GM12892 (cell line): ENCODE results near the gene SLITRK3.

Experiments
- POLR2A ChIP-seq: IDR thresholded peaks from 2 replicates; pipeline ENCODE4 v1.6.1; 2011; ENCODE audit warnings: low read depth, low read length, control low read depth
- POLR2AphosphoS5 ChIP-seq: IDR thresholded peaks from 2 replicates; pipeline ENCODE4 v1.6.1; 2011; ENCODE audit warnings: low read depth, low read length, control low read depth

GRCh38 chr3:165181556-165181955, 14.6 kb downstream of the SLITRK3 start:
- TF ChIP-seq POLR2AphosphoS5 (no peak), POLR2A (no peak)
